ENCODE measurements around the gene WNT10A. TPM values are rescaled to one million over a fixed set of nuclear protein-coding genes. Genes with fewer than 3 reads are reported as not detected.

Gene WNT10A
- total RNA-seq, 3 donors from 2014 or later (not counting 1 experiment from before 2014, with no cell fraction given) = 0.92 to 2.9 (median 2.9) TPM

- peak in 1 of 2 donors; percentile 56 for DNase-seq
Observed at GRCh38 chr2:218871345-218872302, 9.0 kb upstream of the WNT10A start.

DNA sequence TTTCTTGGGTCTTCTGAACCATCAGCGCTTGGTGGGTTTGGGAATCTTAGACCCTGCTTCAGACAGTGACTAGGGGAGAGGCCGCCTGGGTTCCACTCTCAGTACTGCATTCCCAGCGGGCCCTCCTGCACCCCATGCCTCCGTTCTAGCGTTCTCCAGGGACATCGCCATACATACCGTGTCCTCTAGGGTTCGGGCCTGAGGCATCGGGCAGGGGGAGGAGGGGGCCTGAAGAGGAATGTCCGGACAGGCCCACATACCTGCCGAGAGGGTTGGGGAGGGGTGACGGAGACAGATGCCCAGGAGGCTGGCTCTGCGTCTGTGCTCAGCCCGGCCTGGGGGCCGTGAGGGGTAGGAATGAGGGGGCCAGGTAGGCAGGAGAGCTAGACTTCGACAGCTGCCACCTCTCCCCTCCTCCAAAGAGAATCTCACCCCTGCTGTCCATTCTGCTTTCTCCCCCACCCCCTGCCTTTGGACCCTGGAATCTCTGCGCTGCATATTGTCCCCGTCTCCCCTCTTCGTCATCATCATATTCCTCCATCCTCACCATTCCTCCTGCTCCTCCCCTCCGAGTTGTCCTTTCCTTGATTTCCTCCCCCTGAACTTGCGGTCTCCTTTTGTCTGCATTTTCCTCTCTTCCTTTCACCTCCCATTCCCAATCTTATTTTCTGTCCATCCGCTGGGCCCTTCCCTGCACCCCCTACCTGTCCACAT is 7.8 kb upstream of the WNT10A start:
- Mint-ChIP-seq H3K36me3 (no peaks in the 10 kb centered on the region), H3K4me3 (no peak overlapping the region), H3K27ac (no peak overlapping the region), H3K27me3 (ENCODE audit: low read depth in 2 of 2) (peaks cover 63 to 66% of the 10 kb centered on the region in 2 donors), H3K9me3 (no peaks in the 10 kb centered on the region), H3K4me1 (peaks cover 0 to 20% of the 10 kb centered on the region in 2 donors)
- intact Hi-C loops (cut with micrococcal nuclease) = no loop called here
- Histone ChIP-seq H3K27ac (ENCODE audit: low read length) (no peak overlapping the region), H3K4me3 (ENCODE audit: low read length) (no peak overlapping the region), H3K27me3 (ENCODE audit: control insufficient read depth, insufficient read depth, low read length) (peaks cover 22% of the 10 kb centered on the region), H3K9me3 (ENCODE audit: control insufficient read depth, insufficient read depth, low read length) (no peaks in the 10 kb centered on the region), H3K4me1 (ENCODE audit: control insufficient read depth, insufficient read depth, low read length) (peaks cover 31% of the 10 kb centered on the region), H3K36me3 (ENCODE audit: control insufficient read depth, insufficient read depth, low read length) (no peaks in the 10 kb centered on the region)
- ATAC-seq (no peak), DNase-seq (no peak)
- WGBS (ENCODE audit: insufficient coverage) = 29% methylated on average over 19 of the region's 22 CpGs
- TF ChIP-seq, protein P1, sequence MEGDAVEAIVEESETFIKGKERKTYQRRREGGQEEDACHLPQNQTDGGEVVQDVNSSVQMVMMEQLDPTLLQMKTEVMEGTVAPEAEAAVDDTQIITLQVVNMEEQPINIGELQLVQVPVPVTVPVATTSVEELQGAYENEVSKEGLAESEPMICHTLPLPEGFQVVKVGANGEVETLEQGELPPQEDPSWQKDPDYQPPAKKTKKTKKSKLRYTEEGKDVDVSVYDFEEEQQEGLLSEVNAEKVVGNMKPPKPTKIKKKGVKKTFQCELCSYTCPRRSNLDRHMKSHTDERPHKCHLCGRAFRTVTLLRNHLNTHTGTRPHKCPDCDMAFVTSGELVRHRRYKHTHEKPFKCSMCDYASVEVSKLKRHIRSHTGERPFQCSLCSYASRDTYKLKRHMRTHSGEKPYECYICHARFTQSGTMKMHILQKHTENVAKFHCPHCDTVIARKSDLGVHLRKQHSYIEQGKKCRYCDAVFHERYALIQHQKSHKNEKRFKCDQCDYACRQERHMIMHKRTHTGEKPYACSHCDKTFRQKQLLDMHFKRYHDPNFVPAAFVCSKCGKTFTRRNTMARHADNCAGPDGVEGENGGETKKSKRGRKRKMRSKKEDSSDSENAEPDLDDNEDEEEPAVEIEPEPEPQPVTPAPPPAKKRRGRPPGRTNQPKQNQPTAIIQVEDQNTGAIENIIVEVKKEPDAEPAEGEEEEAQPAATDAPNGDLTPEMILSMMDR (IDR thresholded peaks at IDR 0.05) = no peak

More at GRCh38 chr2:218871345-218872302, 9.0 kb upstream of the WNT10A start:
- TF ChIP-seq, protein P1 (IDR thresholded peaks at IDR 0.05) = no peak
- Histone ChIP-seq H3K27me3 (ENCODE audit: control insufficient read depth, insufficient read depth, low read length) (peaks cover 17% of the 10 kb centered on the region), H3K4me1 (ENCODE audit: control insufficient read depth, insufficient read depth, low read length) (peaks cover 25% of the 10 kb centered on the region), H3K4me3 (ENCODE audit: low read length) (peak overlapping the region; percentile 41), H3K9me3 (ENCODE audit: control insufficient read depth, insufficient read depth, low read length) (no peaks in the 10 kb centered on the region), H3K27ac (ENCODE audit: low read length) (no peak overlapping the region), H3K36me3 (ENCODE audit: control insufficient read depth, insufficient read depth, low read length) (no peaks in the 10 kb centered on the region)
- Mint-ChIP-seq H3K27ac (no peak overlapping the region), H3K27me3 (ENCODE audit: low read depth in 2 of 2) (peaks cover 62 to 63% of the 10 kb centered on the region in 2 donors), H3K4me3 (peak overlapping the region; percentile 60), H3K36me3 (no peaks in the 10 kb centered on the region), H3K9me3 (no peaks in the 10 kb centered on the region), H3K4me1 (peaks cover 0 to 17% of the 10 kb centered on the region in 2 donors)
- WGBS (ENCODE audit: insufficient coverage) = 2% methylated on average over 60 of the region's 60 CpGs
- ATAC-seq = peak in 1 of 3 donors; percentile 39
- intact Hi-C loops (cut with micrococcal nuclease) = no loop called here

- ATAC-seq (peak in 1 of 3 donors; percentile 14), DNase-seq (peak in 1 of 2 donors; percentile 43)
- no peaks in the 10 kb centered on the region for H3K36me3 Mint-ChIP-seq
- TF ChIP-seq, protein P1 (IDR thresholded peaks at IDR 0.05) = no peak
- WGBS (ENCODE audit: insufficient coverage) = 9% methylated on average over 86 of the region's 86 CpGs
- H3K27ac Mint-ChIP-seq = no peak overlapping the region
- Histone ChIP-seq H3K36me3 (ENCODE audit: control insufficient read depth, insufficient read depth, low read length) (no peaks in the 10 kb centered on the region), H3K4me1 (ENCODE audit: control insufficient read depth, insufficient read depth, low read length) (peaks cover 31% of the 10 kb centered on the region), H3K9me3 (ENCODE audit: control insufficient read depth, insufficient read depth, low read length) (no peaks in the 10 kb centered on the region), H3K27ac (ENCODE audit: low read length) (no peak overlapping the region), H3K4me3 (ENCODE audit: low read length) (no peak overlapping the region), H3K27me3 (ENCODE audit: control insufficient read depth, insufficient read depth, low read length) (peaks cover 22% of the 10 kb centered on the region)
- intact Hi-C loops (cut with micrococcal nuclease) = no loop called here
- peaks cover 0 to 20% of the 10 kb centered on the region in 2 donors for H3K4me1 Mint-ChIP-seq
- peaks cover 57 to 63% of the 10 kb centered on the region in 2 donors for H3K27me3 Mint-ChIP-seq (ENCODE audit: low read depth in 2 of 2)
- no peak overlapping the region for H3K4me3 Mint-ChIP-seq
- H3K9me3 Mint-ChIP-seq = no peaks in the 10 kb centered on the region
Observed at GRCh38 chr2:218873359-218874194, 7.1 kb upstream of the WNT10A start.

Data from natural killer cell (primary cell).